CD4-positive, alpha-beta T cell (primary cell): ENCODE data around the gene MLC1. TPM values are rescaled to one million over a fixed set of nuclear protein-coding genes. Genes with fewer than 3 reads are reported as not detected.

ENCODE experiments used
- ATAC-seq: fragments of 200-7000 bp; cut with Tn5 transposase; one replicate; pipeline ENCODE4 v1.10.0; 2022; ENCODE audit warnings: mild to moderate bottlenecking; ENCODE audit not compliant: poor library complexity
- CTCF ChIA-PET: fragments of 350-600 bp; sonication (Branson Sonifier 250); formaldehyde crosslinking; loops from one replicate; lab custom pipeline; 2021; ENCODE audit warnings: antibody characterized with exemption, inconsistent platforms; lab: Charles Lee
- POLR2A ChIA-PET: fragments of 350-600 bp; sonication (Branson Sonifier 250); formaldehyde crosslinking; loops from one replicate; lab custom pipeline; 2021; ENCODE audit warnings: antibody characterized with exemption, inconsistent platforms; lab: Charles Lee
- DNase-seq, 14 experiments: peaks; one replicate each; pipeline ENCODE4 v3.0.0-alpha.2; 2013 to 2020; ENCODE audit warnings: mixed read lengths in 2 of 14
- H3K27ac ChIP-seq, 2 donors: one replicate each; pipeline versions ENCODE4 v1.5.1 to v1.7.0; 2013; ENCODE audit warnings: low read length in 2 of 2, low read depth in 1 of 2, mild to moderate bottlenecking in 1 of 2
- H3K27me3 ChIP-seq, 2 experiments: 1 replicate in 1 of 2; 2 replicates in 1 of 2; pipeline versions ENCODE4 v1.6.1 to v1.7.0; 2013; ENCODE audit warnings: low read length in 2 of 2, control low read depth in 1 of 2, mild to moderate bottlenecking in 1 of 2, moderate library complexity in 1 of 2; ENCODE audit not compliant: insufficient read depth in 2 of 2, control insufficient read depth in 1 of 2
- H3K36me3 ChIP-seq: one replicate; pipeline ENCODE4 v1.6.1; 2013; ENCODE audit warnings: low read length, control low read depth; ENCODE audit not compliant: insufficient read depth
- H3K4me1 ChIP-seq: one replicate; pipeline ENCODE4 v1.6.1; 2013; ENCODE audit warnings: low read length, control low read depth; ENCODE audit not compliant: insufficient read depth
- H3K4me3 ChIP-seq: one replicate; pipeline ENCODE4 v1.5.1; 2013; ENCODE audit warnings: mild to moderate bottlenecking, low read length, moderate library complexity
- H3K9me3 ChIP-seq, 2 experiments: 1 replicate in 1 of 2; 2 replicates in 1 of 2; pipeline versions ENCODE4 v1.6.1 to v1.7.0; 2013; ENCODE audit warnings: low read length in 2 of 2, mild to moderate bottlenecking in 2 of 2, control low read depth in 1 of 2, moderate library complexity in 1 of 2; ENCODE audit not compliant: control insufficient read depth in 1 of 2, insufficient read depth in 1 of 2
- H3K27ac Mint-ChIP-seq: one replicate; pipeline ENCODE4 v1.8.0; 2020; ENCODE audit warnings: mixed read lengths
- H3K27me3 Mint-ChIP-seq: one replicate; pipeline ENCODE4 v1.8.0; 2021; ENCODE audit warnings: mixed read lengths
- H3K36me3 Mint-ChIP-seq: one replicate; pipeline ENCODE4 v1.8.0; 2021; ENCODE audit warnings: low read depth, mixed read lengths
- H3K4me1 Mint-ChIP-seq: one replicate; pipeline ENCODE4 v1.8.0; 2021; ENCODE audit warnings: low read depth, mixed read lengths
- H3K4me3 Mint-ChIP-seq: one replicate; pipeline ENCODE4 v1.8.0; 2020; ENCODE audit warnings: mild to moderate bottlenecking, mixed read lengths
- H3K9me3 Mint-ChIP-seq: one replicate; pipeline ENCODE4 v1.8.0; 2020; ENCODE audit warnings: mixed read lengths
- CTCF ChIP-seq: fragments of 200-600 bp; IDR thresholded peaks from one replicate; pipeline ENCODE4 v1.8.0; 2022; ENCODE audit warnings: antibody characterized with exemption, mild to moderate bottlenecking
- intact Hi-C, 2 experiments: fragments of 100-400 bp; cut with DNase I in 1 of 2; cut with micrococcal nuclease in 1 of 2; formaldehyde crosslinking; loops; one replicate each; pipeline versions ENCODE4 v1.15.1 to v1.9.0; 2023 to 2025; cut with DNase I, micrococcal nuclease
- polyA plus RNA-seq, 2 donors: library from polyadenylated mRNA; unstranded; fragments of 120-200 nt; gene quantifications; one replicate each; pipeline ENCODE4 v1.2.1, GENCODE V29; 2013
- total RNA-seq, 174 experiments: library from RNA in 2 of 174; stranded (reverse) in 2 of 174; gene quantifications; one replicate each; pipeline ENCODE4 v1.2.3 and lab custom pipeline; 2021 to 2026

Gene MLC1
- total RNA-seq (under 1 TPM in 1 of 2 experiments, not detected in 1; 0.16 TPM), total RNA-seq (lab: John Stamatoyannopoulos, UW) (0 to 5.0 (median 0.93) reads per million in 172 experiments)
- polyA plus RNA-seq (2013, experiment 1 of 2) = 0.59 TPM
- 0.31 TPM for polyA plus RNA-seq (2013, experiment 2 of 2)

GRCh38 chr22:50085211-50085972 is at the start of gene MLC1:
TSS of gene MLC1 (minus strand) at chr22:50085426. CDS start at chr22:50084902, 524 bp downstream.
- ATAC-seq = peak; percentile 39
- H3K27ac ChIP-seq = no peak within 1 kb of the TSS
- Mint-ChIP-seq H3K9me3 (no peaks in the 10 kb centered on the region), H3K4me3 (no peak within 1 kb of the TSS), H3K4me1 (no peaks in the 10 kb centered on the region), H3K27ac (no peak within 1 kb of the TSS), H3K36me3 (no peaks in the 10 kb centered on the region), H3K27me3 (peaks cover 31% of the 10 kb centered on the region)
- CTCF ChIA-PET = no interaction called here
- POLR2A ChIA-PET = no interaction called here
- peaks cover 12 to 20% of the 10 kb centered on the region in 2 experiments for H3K27me3 ChIP-seq
- H3K36me3 ChIP-seq = no peaks in the 10 kb centered on the region
- no peaks in the 10 kb centered on the region for H3K4me1 ChIP-seq
- DNase-seq = peak in 4 of 14 experiments; percentile 7 to 30 (median 20)
- TF ChIP-seq CTCF = no peak
- H3K4me3 ChIP-seq = peak within 1 kb of the TSS; percentile 35
- intact Hi-C loops = no loop called here
- H3K9me3 ChIP-seq = peaks cover 0 to 24% of the 10 kb centered on the region in 2 experiments

GRCh38 chr22:50134481-50134880 is 49.3 kb upstream of the MLC1 start:
- H3K4me3 Mint-ChIP-seq = no peak overlapping the region
- no peak for ATAC-seq
- CTCF ChIA-PET = interaction anchor here (1.0 kb wide), 1 partner anchor 18 kb away, joined by 5 read pairs; no protein-coding TSS in a partner anchor
- H3K9me3 Mint-ChIP-seq = no peaks in the 10 kb centered on the region
- H3K4me1 Mint-ChIP-seq = no peaks in the 10 kb centered on the region
- H3K27ac Mint-ChIP-seq = no peak overlapping the region
- Histone ChIP-seq H3K27me3 (peaks cover 6 to 12% of the 10 kb centered on the region in 2 experiments), H3K36me3 (no peaks in the 10 kb centered on the region), H3K9me3 (no peaks in the 10 kb centered on the region), H3K27ac (no peak overlapping the region), H3K4me1 (no peaks in the 10 kb centered on the region), H3K4me3 (no peak overlapping the region)
- no peaks in the 10 kb centered on the region for H3K36me3 Mint-ChIP-seq
- POLR2A ChIA-PET = no interaction called here
- peaks cover 52% of the 10 kb centered on the region for H3K27me3 Mint-ChIP-seq
- no peak for DNase-seq
- intact Hi-C loops = no loop called here
- TF ChIP-seq CTCF = no peak

GRCh38 chr22:50131894-50132293 is 46.7 kb upstream of the MLC1 start:
- no peak for TF ChIP-seq CTCF
- intact Hi-C loops = no loop called here
- H3K4me1 Mint-ChIP-seq = no peaks in the 10 kb centered on the region
- Histone ChIP-seq H3K4me1 (no peaks in the 10 kb centered on the region), H3K27ac (no peak overlapping the region), H3K27me3 (peaks cover 6 to 12% of the 10 kb centered on the region in 2 experiments), H3K36me3 (no peaks in the 10 kb centered on the region), H3K9me3 (no peaks in the 10 kb centered on the region), H3K4me3 (no peak overlapping the region)
- no peak for DNase-seq
- H3K36me3 Mint-ChIP-seq = no peaks in the 10 kb centered on the region
- ChIA-PET POLR2A (no interaction called here), CTCF (no interaction called here)
- H3K9me3 Mint-ChIP-seq = no peaks in the 10 kb centered on the region
- peaks cover 51% of the 10 kb centered on the region for H3K27me3 Mint-ChIP-seq
- ATAC-seq = no peak
- no peak overlapping the region for H3K27ac Mint-ChIP-seq
- H3K4me3 Mint-ChIP-seq = no peak overlapping the region
